HepG2 (cell line): ENCODE results near the gene PTCD1. TPM values are rescaled to one million over a fixed set of nuclear protein-coding genes. Genes with fewer than 3 reads are reported as not detected.

ENCODE experiments used
- ATF6 ChIP-seq: sonication (generic); formaldehyde crosslinking; conservative IDR thresholded peaks from 2 replicates; pipeline ENCODE4 v1.4.0; 2020; ENCODE audit warnings: missing genetic modification reagents
- BCL3 ChIP-seq: sonication (generic); formaldehyde crosslinking; IDR thresholded peaks from 2 replicates; pipeline ENCODE4 v1.5.1; 2020; ENCODE audit warnings: mild to moderate bottlenecking, missing genetic modification reagents, moderate library complexity
- HCFC1 ChIP-seq: fragments of 150-350 bp; IDR thresholded peaks from 2 replicates; pipeline ENCODE4 v1.6.1; 2014; ENCODE audit warnings: low read depth, low read length
- KDM6A ChIP-seq: IDR thresholded peaks from 2 replicates; pipeline ENCODE4 v1.6.1; 2016; ENCODE audit warnings: low read depth
- PAXIP1 ChIP-seq: sonication (generic); formaldehyde crosslinking; conservative IDR thresholded peaks from 2 replicates; pipeline ENCODE4 v1.4.0; 2020; ENCODE audit warnings: mild to moderate bottlenecking, missing genetic modification reagents, moderate library complexity
- STAT5B ChIP-seq: sonication (generic); formaldehyde crosslinking; IDR thresholded peaks from 2 replicates; pipeline ENCODE4 v1.4.0; 2020; ENCODE audit warnings: missing genetic modification reagents
- ZBTB7A ChIP-seq: sonication (generic); formaldehyde crosslinking; IDR thresholded peaks from 2 replicates; pipeline ENCODE4 v1.8.0; 2022; ENCODE audit warnings: mild to moderate bottlenecking, missing genetic modification reagents
- ZFP41 ChIP-seq: sonication (generic); formaldehyde crosslinking; IDR thresholded peaks from 2 replicates; pipeline ENCODE4 v1.4.0; 2020; ENCODE audit warnings: mild to moderate bottlenecking, missing genetic modification reagents, borderline replicate concordance
- ZFX ChIP-seq: sonication (generic); formaldehyde crosslinking; IDR thresholded peaks from 2 replicates; pipeline ENCODE4 v1.4.0; 2020; ENCODE audit warnings: mild to moderate bottlenecking, low read depth, missing genetic modification reagents, moderate library complexity
- ZFY ChIP-seq: sonication (generic); formaldehyde crosslinking; IDR thresholded peaks from 2 replicates; pipeline ENCODE4 v1.4.0; 2020; ENCODE audit warnings: missing genetic modification reagents
- ZMAT5 ChIP-seq: sonication (generic); formaldehyde crosslinking; IDR thresholded peaks from 2 replicates; pipeline ENCODE4 v1.5.0; 2020; ENCODE audit warnings: mild to moderate bottlenecking, low read depth, missing genetic modification reagents, borderline replicate concordance
- ZNF33B ChIP-seq: sonication (generic); formaldehyde crosslinking; IDR thresholded peaks from 2 replicates; pipeline ENCODE4 v1.5.1; 2020; ENCODE audit warnings: mild to moderate bottlenecking, missing genetic modification reagents
- ZNF749 ChIP-seq: sonication (generic); formaldehyde crosslinking; IDR thresholded peaks from 2 replicates; pipeline ENCODE4 v1.8.0; 2022; ENCODE audit warnings: mild to moderate bottlenecking, missing genetic modification reagents, moderate library complexity, borderline replicate concordance
- ZNF775 ChIP-seq: sonication (generic); formaldehyde crosslinking; IDR thresholded peaks from 2 replicates; pipeline ENCODE4 v1.4.0; 2020; ENCODE audit warnings: missing genetic modification reagents, mild to moderate bottlenecking, moderate library complexity, borderline replicate concordance
- polyA plus RNA-seq, 8 experiments: library from polyadenylated mRNA; depleted of rRNA in 3 of 8; stranded (reverse) in 7 of 8; unstranded in 1 of 8; fragments of >200 nt; fragmentation: Illumina TruSeq in 4 of 8; extraction: Trizol in 4 of 8; gene quantifications; 2 replicates each; pipeline versions ENCODE4 v1.2.1 to v1.2.3, GENCODE V29; 2011 to 2016; ENCODE audit warnings: low read depth in 4 of 8, missing spikeins in 1 of 8, mixed read lengths in 1 of 8; ENCODE audit not compliant: insufficient read depth in 1 of 8
- total RNA-seq, 5 experiments: library from RNA; depleted of rRNA; stranded (reverse); fragments of >200 nt; fragmentation: Illumina TruSeq; extraction: Trizol; gene quantifications; 2 replicates each; pipeline ENCODE4 v1.2.3, GENCODE V29; 2016; ENCODE audit warnings: low read depth in 1 of 5
- TF ChIP-seq, protein P1 (sequence below): sonication (generic); formaldehyde crosslinking; IDR thresholded peaks from 2 replicates; pipeline ENCODE4 v1.8.1; 2023; ENCODE audit warnings: mild to moderate bottlenecking, moderate library complexity, missing genetic modification reagents
- TF ChIP-seq, protein P2 (sequence below): sonication (generic); formaldehyde crosslinking; IDR thresholded peaks from 2 replicates; pipeline ENCODE4 v1.4.0; 2020; ENCODE audit warnings: missing genetic modification reagents, mild to moderate bottlenecking, borderline replicate concordance
- TF ChIP-seq, protein P3 (sequence below): sonication (generic); formaldehyde crosslinking; IDR thresholded peaks from 2 replicates; pipeline ENCODE4 v1.4.0; 2020; ENCODE audit warnings: missing genetic modification reagents

Gene PTCD1
- total and polyA plus RNA-seq, 2 of the 13 experiments (the other 11 are each of a cell fraction or from before 2014, with no cell fraction given), result 3.0 to 8.4 TPM

GRCh38 chr7:99380823-99381663 is 57.6 kb downstream of the PTCD1 start (continued):
- TF ChIP-seq, protein P1, sequence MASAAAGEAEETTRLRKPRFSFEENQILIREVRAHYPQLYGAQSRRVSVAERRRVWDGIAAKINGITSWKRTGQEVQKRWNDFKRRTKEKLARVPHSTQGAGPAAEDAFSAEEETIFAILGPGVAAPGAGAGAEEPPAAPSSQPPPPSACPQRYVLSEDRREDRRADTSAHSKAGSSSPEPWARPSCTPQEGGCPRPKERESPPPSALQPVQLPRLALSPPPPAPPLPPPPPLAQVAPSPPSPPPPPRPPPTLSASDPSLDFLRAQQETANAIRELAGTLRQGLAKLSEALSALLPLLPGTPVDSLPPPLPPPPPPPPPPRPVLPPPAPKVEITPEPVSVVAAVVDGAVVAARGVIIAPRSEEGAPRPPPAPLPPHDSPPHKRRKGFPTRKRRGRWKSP (CRISPR knock-in tag), result no peak
- TF ChIP-seq ZNF749 (CRISPR knock-in tag), result 0 out of 2 replicates have a peak, but pooled peaks have one; percentile 29
- no peak for TF ChIP-seq ZMAT5
- TF ChIP-seq BCL3 (CRISPR knock-in tag), result peak; percentile 70; the same call in 1 of the 2 replicates
- 0 out of 2 replicates have a peak, but pooled peaks have one; percentile 13 for TF ChIP-seq ZNF33B (CRISPR knock-in tag)
- no peak for TF ChIP-seq ATF6 (CRISPR knock-in tag)
- TF ChIP-seq, protein P2, sequence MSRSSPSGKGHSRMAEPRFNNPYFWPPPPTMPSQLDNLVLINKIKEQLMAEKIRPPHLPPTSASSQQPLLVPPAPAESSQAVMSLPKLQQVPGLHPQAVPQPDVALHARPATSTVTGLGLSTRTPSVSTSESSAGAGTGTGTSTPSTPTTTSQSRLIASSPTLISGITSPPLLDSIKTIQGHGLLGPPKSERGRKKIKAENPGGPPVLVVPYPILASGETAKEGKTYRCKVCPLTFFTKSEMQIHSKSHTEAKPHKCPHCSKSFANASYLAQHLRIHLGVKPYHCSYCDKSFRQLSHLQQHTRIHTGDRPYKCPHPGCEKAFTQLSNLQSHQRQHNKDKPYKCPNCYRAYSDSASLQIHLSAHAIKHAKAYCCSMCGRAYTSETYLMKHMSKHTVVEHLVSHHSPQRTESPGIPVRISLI (CRISPR knock-in tag), result no peak
- TF ChIP-seq, protein P3, sequence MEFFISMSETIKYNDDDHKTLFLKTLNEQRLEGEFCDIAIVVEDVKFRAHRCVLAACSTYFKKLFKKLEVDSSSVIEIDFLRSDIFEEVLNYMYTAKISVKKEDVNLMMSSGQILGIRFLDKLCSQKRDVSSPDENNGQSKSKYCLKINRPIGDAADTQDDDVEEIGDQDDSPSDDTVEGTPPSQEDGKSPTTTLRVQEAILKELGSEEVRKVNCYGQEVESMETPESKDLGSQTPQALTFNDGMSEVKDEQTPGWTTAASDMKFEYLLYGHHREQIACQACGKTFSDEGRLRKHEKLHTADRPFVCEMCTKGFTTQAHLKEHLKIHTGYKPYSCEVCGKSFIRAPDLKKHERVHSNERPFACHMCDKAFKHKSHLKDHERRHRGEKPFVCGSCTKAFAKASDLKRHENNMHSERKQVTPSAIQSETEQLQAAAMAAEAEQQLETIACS (CRISPR knock-in tag), result no peak
- TF ChIP-seq KDM6A (CRISPR knock-in tag), result no peak
- no peak for TF ChIP-seq ZFP41 (CRISPR knock-in tag)
- TF ChIP-seq PAXIP1, result peak; percentile 63; the same call in 1 of the 2 replicates
- TF ChIP-seq ZNF775 (CRISPR knock-in tag), result no peak
- peak; percentile 40 for TF ChIP-seq ZFY (CRISPR knock-in tag)
- peak; percentile 15; the same call in 1 of the 2 replicates for TF ChIP-seq ZFX (CRISPR knock-in tag)
- no peak; the same call in 1 of the 2 replicates for TF ChIP-seq ZBTB7A (CRISPR knock-in tag)
- TF ChIP-seq STAT5B (CRISPR knock-in tag), result no peak
- TF ChIP-seq HCFC1, result no peak
